ENCODE data around the gene GOLGA6L4.
"Not testable (repeated sequence)": the region's sequence is repeated elsewhere in the genome, so short reads cannot be mapped to it uniquely, and the experiment has no call there.

- TF ChIP-seq CTCF, POLR2A (IDR thresholded peaks at IDR 0.05): not testable (repeated sequence)
Measured at GRCh38 chr15:84195603-84196002, 40.0 kb upstream of the GOLGA6L4 start.
